Measurements from ENCODE around the gene MEGF8. TPM values are rescaled to one million over a fixed set of nuclear protein-coding genes. Genes with fewer than 3 reads are reported as not detected.
A peak's percentile ranks its signal among the peaks of the same experiment; 100 is the strongest.

The MEGF8 gene
- total and polyA plus RNA-seq, 10 of the 15 experiments (the other 5 are each of a cell fraction or from before 2014, with no cell fraction given): 0.43 to 12.8 (median 2.7) TPM

GRCh38 chr19:42279902-42280814 is 45.3 kb upstream of the MEGF8 start (continued):
- 0 out of 2 replicates have a peak, but pooled peaks have one; percentile 22 for TF ChIP-seq MTA3 (IDR thresholded peaks at IDR 0.05; ENCODE audit: borderline replicate concordance, low read length)
- peak; percentile 71 for TF ChIP-seq NRF1 (conservative IDR thresholded peaks at IDR 0.05; ENCODE audit: low read depth, low read length)
- no peak for TF ChIP-seq PBX3 (IDR thresholded peaks at IDR 0.05; ENCODE audit: insufficient replicate concordance, low read depth, low read length)
- no peak for TF ChIP-seq SIX5 (IDR thresholded peaks at IDR 0.05; ENCODE audit: low read depth, low read length, severe bottlenecking)
- peak; percentile 35 for TF ChIP-seq E4F1 (IDR thresholded peaks at IDR 0.05; ENCODE audit: borderline replicate concordance, partially characterized antibody)
- TF ChIP-seq CHD2 (IDR thresholded peaks at IDR 0.05; ENCODE audit: borderline replicate concordance, low read depth, low read length): peak; percentile 83
- TF ChIP-seq HDGF (IDR thresholded peaks at IDR 0.05): no peak; the same call in 1 of the 2 replicates
- no peak for TF ChIP-seq TBL1XR1 (IDR thresholded peaks at IDR 0.05; ENCODE audit: low read depth, low read length)
- no peak for TF ChIP-seq CEBPZ (IDR thresholded peaks at IDR 0.05; ENCODE audit: low read depth, low read length)
- TF ChIP-seq TARDBP (IDR thresholded peaks at IDR 0.05; ENCODE audit: borderline replicate concordance): no peak
- TF ChIP-seq YY1 (IDR thresholded peaks at IDR 0.05; ENCODE audit: low read depth, low read length): peak; percentile 73
- peak; percentile 84; the same call in 1 of the 2 replicates for TF ChIP-seq RB1 (IDR thresholded peaks at IDR 0.05; ENCODE audit: borderline replicate concordance)
- TF ChIP-seq MEF2B (IDR thresholded peaks at IDR 0.05; ENCODE audit: partially characterized antibody, poor library complexity, severe bottlenecking): peak; percentile 40
- TF ChIP-seq MAX (IDR thresholded peaks at IDR 0.05; ENCODE audit: low read depth, low read length): no peak
- no peak for TF ChIP-seq ZSCAN29 (IDR thresholded peaks at IDR 0.05)
- peak; percentile 74 for TF ChIP-seq ZNF217 (IDR thresholded peaks at IDR 0.05)
- no peak for TF ChIP-seq SMAD5 (IDR thresholded peaks at IDR 0.05; ENCODE audit: low read depth)
- no peak for TF ChIP-seq IRF5 (IDR thresholded peaks at IDR 0.05; ENCODE audit: borderline replicate concordance)
- TF ChIP-seq CHD1 (IDR thresholded peaks at IDR 0.05; ENCODE audit: low read depth, low read length): no peak
- peak; percentile 82; the same call in 1 of the 2 replicates for TF ChIP-seq PAX5 (IDR thresholded peaks at IDR 0.05; ENCODE audit: borderline replicate concordance, low read depth, low read length)
- no peak for TF ChIP-seq IRF4 (IDR thresholded peaks at IDR 0.05; ENCODE audit: low read depth, low read length)
- TF ChIP-seq RAD21 (IDR thresholded peaks at IDR 0.05; ENCODE audit: insufficient read depth, low read depth, low read length): peak; percentile 84

Data from GM12878 (cell line).